Breast epithelium (tissue), 4 donors: ENCODE results near the gene KAT6B. TPM values are rescaled to one million over a fixed set of nuclear protein-coding genes. Genes with fewer than 3 reads are reported as not detected.

ENCODE experiments used
- DNase-seq, 2 donors: peaks; one replicate each; pipeline ENCODE4 v3.0.0-alpha.2; 2019; ENCODE audit warnings: low spot score in 2 of 2
- H3K27ac ChIP-seq, 2 donors: fragments of 200-600 bp; sonication (generic) in 1 of 2; one replicate each; pipeline ENCODE4 v1.5.1; 2016 to 2019; ENCODE audit warnings: mild to moderate bottlenecking in 1 of 2
- H3K27me3 ChIP-seq, 2 donors: fragments of 200-600 bp; sonication (generic) in 1 of 2; one replicate each; pipeline versions ENCODE4 v1.5.1 to v1.6.0; 2017 to 2019; ENCODE audit warnings: control low read depth in 1 of 2, mild to moderate bottlenecking in 1 of 2
- H3K36me3 ChIP-seq: fragments of 200-600 bp; one replicate; pipeline ENCODE4 v1.5.1; 2019
- H3K4me1 ChIP-seq, 2 donors: fragments of 200-600 bp; sonication (generic); one replicate each; pipeline ENCODE4 v1.5.1; 2016 to 2019; ENCODE audit warnings: control low read depth in 1 of 2
- H3K4me3 ChIP-seq, 3 donors: fragments of 200-600 bp; sonication (generic); 1 replicate in 2 of 3; 2 replicates in 1 of 3; pipeline ENCODE4 v1.5.1; 2016 to 2019; ENCODE audit warnings: mild to moderate bottlenecking in 3 of 3, moderate library complexity in 2 of 3
- H3K9me3 ChIP-seq, 2 donors: fragments of 200-600 bp; sonication (generic) in 1 of 2; one replicate each; pipeline ENCODE4 v1.5.1; 2016 to 2019; ENCODE audit warnings: control low read depth in 1 of 2
- POLR2A ChIP-seq: fragments of 450-650 bp; IDR thresholded peaks from one replicate; pipeline ENCODE4 v1.6.1; 2016; ENCODE audit warnings: antibody characterized with exemption, mild to moderate bottlenecking, moderate library complexity
- POLR2AphosphoS5 ChIP-seq, 3 donors: sonication (generic); formaldehyde crosslinking; IDR thresholded peaks; one replicate each; pipeline ENCODE4 v1.6.1; 2017; ENCODE audit warnings: antibody characterized with exemption in 3 of 3
- intact Hi-C: fragments of 100-400 bp; cut with DNase I; formaldehyde crosslinking; loops from one replicate; pipeline ENCODE4 v1.15.1; 2023; ENCODE audit warnings: low total_unique reads
- total RNA-seq, 3 donors: library from RNA; depleted of rRNA; stranded (reverse); fragments of >200 nt; gene quantifications; one replicate each; pipeline ENCODE4 v1.1.0, GENCODE V29; 2016
- TF ChIP-seq, protein P1 (sequence below), 3 donors: fragments of 450-650 bp; IDR thresholded peaks; one replicate each; pipeline ENCODE4 v1.5.1; 2016 to 2017; ENCODE audit warnings: antibody characterized with exemption in 3 of 3, mild to moderate bottlenecking in 3 of 3, moderate library complexity in 3 of 3

Gene KAT6B
- total RNA-seq, 3 donors from 2014 or later, result 46.2 to 90.3 (median 55.7) TPM

DNA sequence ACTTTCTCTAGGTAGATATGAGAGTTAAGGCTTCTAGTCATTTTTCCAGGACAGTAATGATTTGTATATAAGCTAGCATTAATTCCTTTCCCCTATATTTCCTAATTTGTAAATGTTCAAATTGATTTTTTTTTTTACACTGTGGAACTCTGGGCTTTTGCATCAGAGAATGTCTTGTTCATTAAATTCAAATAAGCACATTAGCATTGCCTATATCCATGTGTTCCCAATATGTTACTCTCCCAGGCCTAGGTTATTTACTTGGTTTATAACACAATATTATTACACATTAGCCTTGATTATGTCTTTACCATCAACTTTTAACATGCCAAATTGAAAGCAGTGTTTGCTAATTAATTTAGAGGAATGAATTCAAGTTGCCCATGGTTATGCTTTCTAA lies 201.6 kb downstream of the KAT6B start:
- Histone ChIP-seq H3K4me3 (no peak overlapping the region), H3K27me3 (no peaks in the 10 kb centered on the region), H3K4me1 (no peaks in the 10 kb centered on the region), H3K27ac (no peak overlapping the region), H3K9me3 (no peaks in the 10 kb centered on the region), H3K36me3 (no peaks in the 10 kb centered on the region)
- intact Hi-C loops, result no loop called here
- DNase-seq, result no peak
- TF ChIP-seq POLR2A (no peak), POLR2AphosphoS5 (IDR thresholded peaks at IDR 0.05) (no peak)
- TF ChIP-seq, protein P1, sequence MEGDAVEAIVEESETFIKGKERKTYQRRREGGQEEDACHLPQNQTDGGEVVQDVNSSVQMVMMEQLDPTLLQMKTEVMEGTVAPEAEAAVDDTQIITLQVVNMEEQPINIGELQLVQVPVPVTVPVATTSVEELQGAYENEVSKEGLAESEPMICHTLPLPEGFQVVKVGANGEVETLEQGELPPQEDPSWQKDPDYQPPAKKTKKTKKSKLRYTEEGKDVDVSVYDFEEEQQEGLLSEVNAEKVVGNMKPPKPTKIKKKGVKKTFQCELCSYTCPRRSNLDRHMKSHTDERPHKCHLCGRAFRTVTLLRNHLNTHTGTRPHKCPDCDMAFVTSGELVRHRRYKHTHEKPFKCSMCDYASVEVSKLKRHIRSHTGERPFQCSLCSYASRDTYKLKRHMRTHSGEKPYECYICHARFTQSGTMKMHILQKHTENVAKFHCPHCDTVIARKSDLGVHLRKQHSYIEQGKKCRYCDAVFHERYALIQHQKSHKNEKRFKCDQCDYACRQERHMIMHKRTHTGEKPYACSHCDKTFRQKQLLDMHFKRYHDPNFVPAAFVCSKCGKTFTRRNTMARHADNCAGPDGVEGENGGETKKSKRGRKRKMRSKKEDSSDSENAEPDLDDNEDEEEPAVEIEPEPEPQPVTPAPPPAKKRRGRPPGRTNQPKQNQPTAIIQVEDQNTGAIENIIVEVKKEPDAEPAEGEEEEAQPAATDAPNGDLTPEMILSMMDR (IDR thresholded peaks at IDR 0.05), result no peak

DNA sequence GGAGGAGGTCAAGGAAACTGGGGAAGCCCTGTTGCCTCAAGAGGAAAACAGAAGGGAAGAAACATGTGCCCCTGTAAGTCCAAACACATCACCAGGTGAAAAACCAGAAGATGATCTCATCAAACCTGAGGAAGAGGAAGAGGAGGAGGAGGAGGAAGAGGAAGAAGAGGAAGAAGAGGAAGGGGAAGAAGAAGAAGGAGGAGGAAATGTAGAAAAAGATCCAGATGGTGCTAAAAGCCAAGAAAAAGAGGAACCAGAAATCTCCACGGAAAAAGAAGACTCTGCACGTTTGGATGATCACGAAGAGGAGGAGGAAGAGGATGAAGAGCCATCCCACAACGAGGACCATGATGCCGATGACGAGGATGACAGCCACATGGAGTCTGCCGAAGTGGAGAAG lies 202.3 kb downstream of the KAT6B start:
- H3K27ac ChIP-seq, result no peak overlapping the region
- no peaks in the 10 kb centered on the region for H3K27me3 ChIP-seq
- H3K4me3 ChIP-seq, result no peak overlapping the region
- H3K36me3 ChIP-seq, result no peaks in the 10 kb centered on the region
- TF ChIP-seq POLR2AphosphoS5 (IDR thresholded peaks at IDR 0.05) (no peak), POLR2A (no peak)
- TF ChIP-seq, protein P1 (IDR thresholded peaks at IDR 0.05), result no peak
- no peaks in the 10 kb centered on the region for H3K4me1 ChIP-seq
- intact Hi-C loops, result no loop called here
- no peaks in the 10 kb centered on the region for H3K9me3 ChIP-seq
- DNase-seq, result no peak

DNA sequence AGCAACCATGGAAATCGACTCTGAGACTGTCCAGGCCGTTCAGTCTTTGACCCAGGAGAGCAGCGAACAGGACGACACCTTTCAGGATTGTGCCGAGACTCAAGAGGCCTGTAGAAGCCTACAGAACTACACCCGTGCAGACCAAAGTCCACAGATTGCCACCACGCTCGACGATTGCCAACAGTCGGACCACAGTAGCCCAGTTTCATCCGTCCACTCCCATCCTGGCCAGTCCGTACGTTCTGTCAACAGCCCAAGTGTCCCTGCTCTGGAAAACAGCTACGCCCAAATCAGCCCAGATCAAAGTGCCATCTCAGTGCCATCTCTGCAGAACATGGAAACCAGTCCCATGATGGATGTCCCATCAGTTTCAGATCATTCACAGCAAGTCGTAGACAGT lies 203.0 kb downstream of the KAT6B start:
- H3K4me1 ChIP-seq, result no peaks in the 10 kb centered on the region
- H3K9me3 ChIP-seq, result no peaks in the 10 kb centered on the region
- no peak for DNase-seq
- no peak for TF ChIP-seq POLR2AphosphoS5 (IDR thresholded peaks at IDR 0.05)
- TF ChIP-seq, protein P1 (IDR thresholded peaks at IDR 0.05), result no peak
- TF ChIP-seq POLR2A, result no peak
- H3K36me3 ChIP-seq, result no peaks in the 10 kb centered on the region
- H3K27me3 ChIP-seq, result no peaks in the 10 kb centered on the region
- H3K4me3 ChIP-seq, result no peak overlapping the region
- intact Hi-C loops, result no loop called here
- H3K27ac ChIP-seq, result no peak overlapping the region

DNA sequence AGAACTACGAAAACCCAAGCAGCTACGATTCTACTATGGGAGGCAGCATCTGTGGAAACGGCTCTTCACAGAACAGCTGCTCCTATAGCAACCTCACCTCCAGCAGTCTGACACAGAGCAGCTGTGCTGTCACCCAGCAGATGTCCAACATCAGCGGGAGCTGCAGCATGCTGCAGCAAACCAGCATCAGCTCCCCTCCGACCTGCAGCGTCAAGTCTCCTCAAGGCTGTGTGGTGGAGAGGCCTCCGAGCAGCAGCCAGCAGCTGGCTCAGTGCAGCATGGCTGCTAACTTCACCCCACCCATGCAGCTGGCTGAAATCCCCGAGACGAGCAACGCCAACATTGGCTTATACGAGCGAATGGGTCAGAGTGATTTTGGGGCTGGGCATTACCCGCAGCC lies 203.5 kb downstream of the KAT6B start:
- H3K9me3 ChIP-seq, result no peaks in the 10 kb centered on the region
- no peak overlapping the region for H3K4me3 ChIP-seq
- DNase-seq, result no peak
- no peaks in the 10 kb centered on the region for H3K36me3 ChIP-seq
- H3K27ac ChIP-seq, result no peak overlapping the region
- no peaks in the 10 kb centered on the region for H3K4me1 ChIP-seq
- TF ChIP-seq, protein P1 (IDR thresholded peaks at IDR 0.05), result no peak
- TF ChIP-seq POLR2A (no peak), POLR2AphosphoS5 (IDR thresholded peaks at IDR 0.05) (no peak)
- intact Hi-C loops, result no loop called here
- no peaks in the 10 kb centered on the region for H3K27me3 ChIP-seq

DNA sequence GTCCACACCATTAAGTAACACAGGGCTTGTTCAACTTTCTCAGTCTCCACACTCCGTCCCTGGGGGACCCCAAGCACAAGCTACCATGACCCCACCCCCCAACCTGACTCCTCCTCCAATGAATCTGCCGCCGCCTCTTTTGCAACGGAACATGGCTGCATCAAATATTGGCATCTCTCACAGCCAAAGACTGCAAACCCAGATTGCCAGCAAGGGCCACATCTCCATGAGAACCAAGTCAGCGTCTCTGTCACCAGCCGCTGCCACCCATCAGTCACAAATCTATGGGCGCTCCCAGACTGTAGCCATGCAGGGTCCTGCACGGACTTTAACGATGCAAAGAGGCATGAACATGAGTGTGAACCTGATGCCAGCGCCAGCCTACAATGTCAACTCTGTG lies 204.0 kb downstream of the KAT6B start:
- intact Hi-C loops, result no loop called here
- H3K4me3 ChIP-seq, result no peak overlapping the region
- DNase-seq, result no peak
- no peaks in the 10 kb centered on the region for H3K36me3 ChIP-seq
- H3K27ac ChIP-seq, result no peak overlapping the region
- H3K9me3 ChIP-seq, result no peaks in the 10 kb centered on the region
- TF ChIP-seq, protein P1 (IDR thresholded peaks at IDR 0.05), result no peak
- no peak for TF ChIP-seq POLR2AphosphoS5 (IDR thresholded peaks at IDR 0.05)
- no peak for TF ChIP-seq POLR2A
- H3K4me1 ChIP-seq, result no peaks in the 10 kb centered on the region
- no peaks in the 10 kb centered on the region for H3K27me3 ChIP-seq
